Measurements from ENCODE around the gene CCDC91.

Gene CCDC91

DNA sequence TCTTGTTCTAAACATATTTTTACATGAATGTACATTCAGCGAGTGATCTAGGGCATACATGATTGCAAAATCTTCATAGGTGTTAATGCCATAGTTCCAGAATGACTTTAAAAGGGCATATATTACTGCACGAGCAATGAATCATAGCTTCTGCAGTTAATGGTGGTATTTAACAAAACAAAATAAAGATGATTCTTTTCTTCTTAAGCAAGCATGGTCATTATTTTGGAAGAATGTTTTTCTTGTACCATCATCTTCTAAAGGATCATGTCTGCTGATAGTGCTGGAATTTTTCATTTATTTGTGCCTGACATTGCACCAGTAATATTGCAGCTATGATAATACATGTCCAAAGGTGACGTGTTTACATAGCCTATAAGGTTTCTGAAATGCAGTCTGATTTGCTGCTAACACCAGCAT, 388.6 kb downstream of the CCDC91 start:
- H3K36me3 ChIP-seq (ENCODE audit: control insufficient read depth, insufficient read depth, low read length): no peaks in the 10 kb centered on the region
- H3K4me1 ChIP-seq (ENCODE audit: control insufficient read depth, insufficient read depth, low read length): no peaks in the 10 kb centered on the region
- no peaks in the 10 kb centered on the region for H3K9me3 ChIP-seq (ENCODE audit: control insufficient read depth, insufficient read depth, low read depth, low read length)
- H3K27me3 ChIP-seq (ENCODE audit: control insufficient read depth, insufficient read depth, low read length): no peaks in the 10 kb centered on the region
- no peak overlapping the region for H3K27ac ChIP-seq (ENCODE audit: low read depth, low read length)
- H3K4me3 ChIP-seq (ENCODE audit: low read depth, low read length): no peak overlapping the region
- no peak overlapping the region for H3K9ac ChIP-seq (ENCODE audit: low read length)

DNA sequence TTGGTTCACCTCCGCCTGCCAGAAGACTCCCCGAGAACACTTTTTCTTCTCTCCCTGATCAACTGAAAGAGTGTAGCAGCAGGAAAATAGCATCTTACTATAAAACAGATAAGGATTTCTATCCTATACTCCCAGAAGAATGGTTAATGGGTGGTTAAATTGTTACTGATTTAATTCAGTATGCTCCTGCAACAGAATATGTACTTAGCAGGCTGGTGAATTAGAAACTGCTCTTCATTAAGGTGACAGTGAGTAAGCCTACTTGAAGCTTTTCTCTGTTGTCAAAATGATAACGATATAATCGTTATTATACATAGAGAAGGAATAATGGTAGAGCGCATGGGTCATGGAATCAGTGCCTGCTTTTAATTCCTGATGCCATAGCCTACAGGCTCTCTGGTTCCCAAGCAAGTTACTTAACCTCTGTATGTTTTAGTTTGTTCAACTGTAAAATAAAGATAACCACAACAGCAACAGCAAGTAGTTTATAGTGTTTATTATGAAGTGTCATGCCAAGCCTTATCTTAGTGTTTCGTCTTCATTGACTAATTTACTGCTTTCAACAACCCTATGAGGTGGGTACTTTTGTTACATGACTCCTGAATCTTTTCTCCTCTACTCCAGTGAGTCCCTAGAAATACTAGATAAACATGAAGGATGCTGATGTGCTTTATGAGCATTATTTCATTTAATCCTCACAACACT, 392.6 kb downstream of the CCDC91 start:
- Histone ChIP-seq H3K9me3 (ENCODE audit: control insufficient read depth, insufficient read depth, low read depth, low read length) (no peaks in the 10 kb centered on the region), H3K36me3 (ENCODE audit: control insufficient read depth, insufficient read depth, low read length) (no peaks in the 10 kb centered on the region), H3K27ac (ENCODE audit: low read depth, low read length) (no peak overlapping the region), H3K9ac (ENCODE audit: low read length) (no peak overlapping the region), H3K4me3 (ENCODE audit: low read depth, low read length) (no peak overlapping the region), H3K27me3 (ENCODE audit: control insufficient read depth, insufficient read depth, low read length) (no peaks in the 10 kb centered on the region), H3K4me1 (ENCODE audit: control insufficient read depth, insufficient read depth, low read length) (no peaks in the 10 kb centered on the region)

DNA sequence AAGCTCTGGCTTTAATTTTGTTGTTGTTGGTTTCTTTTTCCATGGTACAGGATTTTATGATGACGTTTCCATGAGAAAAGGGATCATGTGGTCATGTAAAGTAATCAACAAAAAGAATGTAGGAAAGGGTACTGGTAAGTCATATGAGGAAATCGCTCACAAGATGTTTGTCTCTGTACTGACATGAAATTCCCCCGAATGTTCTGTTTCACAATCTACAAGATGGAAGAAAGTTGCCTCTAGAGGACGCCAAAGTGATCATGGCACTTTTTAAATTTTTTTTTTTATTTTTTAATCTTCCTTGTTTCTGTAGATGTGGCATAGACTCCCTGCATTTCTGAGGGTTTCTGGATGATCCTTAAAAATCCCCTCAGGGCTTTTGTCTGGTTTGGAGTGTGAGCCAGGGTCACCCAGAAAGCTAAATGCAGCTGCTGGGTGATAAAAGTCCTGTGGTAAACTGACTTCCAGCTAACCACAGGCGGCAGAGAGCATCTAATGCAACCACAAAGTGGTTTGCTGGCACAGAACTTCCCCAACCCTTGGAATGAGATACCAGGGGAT, 393.5 kb downstream of the CCDC91 start:
- Histone ChIP-seq H3K9me3 (ENCODE audit: control insufficient read depth, insufficient read depth, low read depth, low read length) (no peaks in the 10 kb centered on the region), H3K27ac (ENCODE audit: low read depth, low read length) (no peak overlapping the region), H3K9ac (ENCODE audit: low read length) (no peak overlapping the region)

DNA sequence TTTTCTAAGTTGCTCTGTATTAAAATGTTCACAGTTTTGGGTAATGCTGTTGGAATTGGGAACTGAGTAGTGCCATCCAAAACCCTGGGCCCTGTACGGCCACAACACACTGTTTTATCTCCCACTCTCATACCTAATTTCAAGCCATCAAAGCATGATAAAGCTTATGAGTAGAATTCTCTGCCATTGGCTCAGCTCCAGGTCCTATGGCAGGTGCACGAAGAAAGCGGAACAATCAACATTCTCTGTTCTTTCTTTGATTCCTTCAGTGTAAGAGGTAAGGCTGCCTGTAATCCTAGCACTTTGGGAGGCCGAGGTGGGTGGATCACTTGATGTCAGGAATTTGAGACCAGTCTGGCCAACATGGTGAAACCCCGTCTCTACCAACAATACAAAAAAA, 394.9 kb downstream of the CCDC91 start:
- Histone ChIP-seq H3K9ac (ENCODE audit: low read length) (no peak overlapping the region), H3K4me3 (ENCODE audit: low read depth, low read length) (no peak overlapping the region), H3K4me1 (ENCODE audit: control insufficient read depth, insufficient read depth, low read length) (no peaks in the 10 kb centered on the region), H3K36me3 (ENCODE audit: control insufficient read depth, insufficient read depth, low read length) (no peaks in the 10 kb centered on the region), H3K27me3 (ENCODE audit: control insufficient read depth, insufficient read depth, low read length) (no peaks in the 10 kb centered on the region), H3K27ac (ENCODE audit: low read depth, low read length) (no peak overlapping the region), H3K9me3 (ENCODE audit: control insufficient read depth, insufficient read depth, low read depth, low read length) (no peaks in the 10 kb centered on the region)

More for the DNA sequence above, 393.5 kb downstream of the CCDC91 start:
- Histone ChIP-seq H3K27me3 (ENCODE audit: control insufficient read depth, insufficient read depth, low read length) (no peaks in the 10 kb centered on the region), H3K4me1 (ENCODE audit: control insufficient read depth, insufficient read depth, low read length) (no peaks in the 10 kb centered on the region), H3K4me3 (ENCODE audit: low read depth, low read length) (no peak overlapping the region), H3K36me3 (ENCODE audit: control insufficient read depth, insufficient read depth, low read length) (no peaks in the 10 kb centered on the region)

DNA sequence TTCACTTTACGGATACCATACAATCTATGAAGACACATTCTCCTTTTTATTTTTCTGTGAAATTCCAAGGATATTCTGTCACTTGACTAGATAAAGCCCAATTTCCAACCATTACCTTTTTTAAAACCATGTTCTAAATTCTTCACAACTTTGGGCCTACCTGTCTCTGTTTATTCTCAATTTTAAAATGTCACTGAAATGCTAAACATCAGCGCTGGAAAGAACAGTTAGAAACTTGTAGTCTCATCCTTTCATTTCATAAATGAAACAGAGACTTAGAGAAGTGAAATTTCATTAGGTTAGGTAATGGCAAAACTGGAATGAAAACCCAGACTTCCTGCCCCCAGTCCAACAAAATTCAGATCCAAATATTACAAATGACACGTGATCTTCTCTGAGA, 396.2 kb downstream of the CCDC91 start:
- H3K27ac ChIP-seq (ENCODE audit: low read depth, low read length): no peak overlapping the region
- H3K9ac ChIP-seq (ENCODE audit: low read length): no peak overlapping the region
- no peaks in the 10 kb centered on the region for H3K9me3 ChIP-seq (ENCODE audit: control insufficient read depth, insufficient read depth, low read depth, low read length)
- H3K4me3 ChIP-seq (ENCODE audit: low read depth, low read length): no peak overlapping the region
- H3K4me1 ChIP-seq (ENCODE audit: control insufficient read depth, insufficient read depth, low read length): no peaks in the 10 kb centered on the region
- no peaks in the 10 kb centered on the region for H3K36me3 ChIP-seq (ENCODE audit: control insufficient read depth, insufficient read depth, low read length)
- H3K27me3 ChIP-seq (ENCODE audit: control insufficient read depth, insufficient read depth, low read length): no peaks in the 10 kb centered on the region

DNA sequence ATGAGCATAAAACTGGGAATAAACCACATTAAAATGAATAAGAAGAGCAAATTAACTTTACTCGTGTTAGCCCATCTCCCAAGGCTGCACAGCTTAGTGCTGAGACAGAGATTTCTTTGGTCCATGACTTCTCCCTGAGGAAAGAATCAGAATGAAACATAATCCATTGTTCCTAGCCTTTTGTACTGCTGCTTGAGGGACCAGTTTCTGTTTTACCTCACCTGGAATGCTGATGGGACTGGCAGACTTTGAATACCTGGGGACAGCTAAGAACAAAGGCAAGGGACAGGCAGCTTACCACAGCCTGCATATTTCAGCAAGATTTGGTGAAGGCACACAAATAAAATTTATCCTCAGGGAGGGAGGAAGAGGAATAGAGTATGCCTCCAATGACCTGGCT, 401.6 kb downstream of the CCDC91 start:
- Histone ChIP-seq H3K4me3 (ENCODE audit: low read depth, low read length) (no peak overlapping the region), H3K27ac (ENCODE audit: low read depth, low read length) (no peak overlapping the region), H3K9ac (ENCODE audit: low read length) (no peak overlapping the region), H3K36me3 (ENCODE audit: control insufficient read depth, insufficient read depth, low read length) (no peaks in the 10 kb centered on the region), H3K9me3 (ENCODE audit: control insufficient read depth, insufficient read depth, low read depth, low read length) (peaks cover 14% of the 10 kb centered on the region), H3K4me1 (ENCODE audit: control insufficient read depth, insufficient read depth, low read length) (no peaks in the 10 kb centered on the region), H3K27me3 (ENCODE audit: control insufficient read depth, insufficient read depth, low read length) (no peaks in the 10 kb centered on the region)
